ENCODE results near the gene DDX39B.

DDX39B gene

DNA sequence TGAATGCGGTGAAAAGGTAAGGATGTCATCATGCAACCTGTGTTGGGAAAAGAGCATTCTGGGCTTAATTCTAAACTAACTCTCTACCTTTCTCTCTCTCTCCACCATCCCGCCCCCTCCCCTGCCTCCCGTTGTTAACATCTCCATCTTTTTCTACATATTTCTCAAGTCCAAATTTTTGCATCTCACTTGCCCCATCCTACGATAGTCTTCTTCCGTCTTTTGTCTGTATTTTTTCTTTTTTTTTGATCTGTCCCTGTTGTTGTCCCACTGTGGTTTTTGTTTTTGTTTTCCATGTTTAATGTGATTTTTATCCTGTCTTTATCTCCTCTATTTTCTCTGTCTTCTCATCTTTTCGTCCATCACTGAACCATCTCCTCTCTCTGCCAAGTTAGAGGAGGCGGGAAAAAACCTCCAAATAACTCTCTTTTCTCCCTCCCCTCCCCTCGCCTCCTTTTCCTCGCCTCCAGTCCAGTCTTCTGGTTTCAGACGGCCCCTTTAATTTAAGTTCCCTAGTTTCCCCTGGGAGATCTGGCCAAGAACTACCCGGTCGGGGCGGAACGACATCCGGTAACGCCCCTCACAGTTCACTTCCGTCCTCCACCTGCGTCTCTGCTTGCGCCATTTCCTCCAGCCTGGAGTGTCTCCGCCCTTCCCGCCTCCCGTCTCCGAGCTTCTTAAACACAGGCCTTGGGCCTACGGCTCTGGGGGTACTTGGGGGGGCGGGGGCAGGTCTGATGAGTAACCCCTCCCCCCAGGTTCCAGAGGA, 5.3 kb upstream of the DDX39B start, which contains the start of gene NFKBIL1:
NFKBIL1 (plus strand) TSS at position 651 of the 769 bp plus-strand sequence; CDS start at position 738, 87 bp downstream.
- DNase-seq, result peak; percentile 94

DNA sequence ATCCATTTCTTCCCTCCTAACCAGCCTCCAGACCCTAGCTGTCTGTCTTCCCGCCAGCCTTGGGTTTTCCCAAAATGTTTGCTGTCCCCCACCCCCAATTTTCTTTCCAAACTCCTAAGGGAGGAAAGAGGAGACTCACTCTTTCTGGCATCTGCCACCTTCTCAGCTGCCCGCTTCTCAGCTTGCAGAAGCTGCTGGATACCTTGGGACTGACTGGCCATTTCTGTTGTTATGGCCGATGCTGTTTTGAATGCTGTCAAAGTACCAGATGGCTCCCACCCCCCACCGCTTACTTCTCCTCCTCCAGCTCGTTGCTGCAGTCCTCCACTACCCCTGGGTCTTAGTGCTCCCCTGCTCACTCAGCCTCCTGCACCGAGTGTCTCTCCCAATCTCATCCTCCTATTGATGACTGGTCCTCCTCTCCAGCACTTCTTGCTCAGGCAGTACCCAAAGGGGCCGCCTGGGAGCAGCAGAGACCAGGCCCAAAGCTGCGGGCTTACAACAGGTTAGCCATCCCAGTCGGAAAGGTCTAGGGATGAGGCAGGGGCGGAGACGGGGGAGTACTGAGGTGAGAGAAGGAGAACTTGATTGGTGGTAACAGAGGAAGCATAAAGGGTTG, 4.6 kb upstream of the DDX39B start, which contains the start of gene ATP6V1G2:
ATP6V1G2 (minus strand) TSS at position 270 of the 619 bp plus-strand sequence; CDS start at position 221, 49 bp downstream.
- DNase-seq, result peak; percentile 89

DNA sequence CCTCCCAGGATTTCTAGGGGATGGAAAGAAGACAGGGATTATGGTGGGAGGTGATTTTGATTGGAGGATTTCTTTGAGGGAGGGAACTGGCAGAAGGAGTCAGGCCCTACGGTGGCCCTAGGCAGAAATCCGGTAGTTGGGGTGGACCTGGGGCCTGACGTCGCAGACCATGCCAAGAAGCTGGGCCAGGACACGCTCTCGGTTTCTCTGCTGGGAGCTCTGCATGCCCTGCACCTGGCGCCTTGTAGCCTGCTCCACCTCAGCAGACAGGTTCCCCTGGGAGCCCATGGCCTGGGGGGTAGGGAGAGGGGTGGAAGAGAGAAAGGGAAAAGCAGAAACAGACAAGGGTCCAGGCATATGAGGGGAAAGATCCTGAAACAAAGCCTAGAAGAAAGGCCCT, 3.5 kb upstream of the DDX39B start:
- no peak for DNase-seq

DNA sequence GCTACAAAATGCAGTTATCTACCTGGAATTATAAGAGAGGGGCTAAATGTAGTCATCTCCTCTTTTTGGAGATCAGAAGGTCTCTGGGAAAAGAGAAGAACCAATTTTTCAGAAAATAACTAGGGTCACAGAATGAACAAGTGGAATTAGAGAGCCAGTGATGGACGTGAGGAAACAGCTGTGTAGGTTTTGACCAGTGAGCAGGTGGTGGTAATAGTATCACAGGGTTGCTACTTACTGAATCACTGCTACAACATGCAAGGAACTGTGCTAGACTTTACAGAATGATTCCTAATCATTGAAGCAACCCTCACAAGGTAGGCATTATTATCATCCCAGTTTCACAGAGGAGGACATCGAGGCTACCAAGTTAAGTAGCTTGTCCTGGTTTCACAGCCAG, 2.9 kb upstream of the DDX39B start:
- no peak for DNase-seq

GRCh38 chr6:31543639-31544038, 1.8 kb upstream of the DDX39B start:
- no peak for DNase-seq

GRCh38 chr6:31541059-31541657, 645 bp downstream of the DDX39B start:
- peak; percentile 87 for DNase-seq

- DNase-seq, result no peak
Observed at GRCh38 chr6:31540640-31541039, 1.2 kb downstream of the DDX39B start.

DNA sequence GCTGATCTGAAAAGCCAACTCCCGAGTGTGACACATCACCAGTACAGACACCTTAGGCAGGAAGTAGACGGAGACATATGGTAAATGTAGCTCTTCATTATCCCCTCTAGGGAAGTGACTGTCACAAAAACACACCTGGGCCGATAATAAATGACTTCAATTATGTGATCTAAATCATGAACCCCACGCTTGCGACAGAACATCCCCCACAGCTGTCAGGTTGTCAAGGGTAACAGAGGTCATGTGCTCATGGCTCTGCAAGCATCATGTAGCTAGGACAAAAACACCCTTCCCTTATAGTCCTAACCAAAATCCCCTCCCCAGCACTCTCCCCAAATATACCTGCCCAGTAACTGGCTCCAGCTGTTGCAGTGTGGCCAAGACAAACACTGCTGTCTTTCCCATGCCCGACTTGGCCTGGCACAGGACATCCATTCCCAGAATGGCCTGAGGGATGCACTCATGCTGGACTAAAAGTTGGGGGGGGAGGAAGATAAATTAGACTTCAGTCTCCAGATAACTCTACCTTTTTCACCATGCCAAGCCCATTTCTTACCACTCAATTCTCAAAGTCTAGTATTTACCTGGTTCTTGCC, 2.9 kb downstream of the DDX39B start:
- DNase-seq, result peak; percentile 56

- DNase-seq, result no peak
Observed at GRCh38 chr6:31535538-31536324, 6.1 kb downstream of the DDX39B start.

- no peak for DNase-seq
Observed at GRCh38 chr6:31534521-31535040, 7.2 kb downstream of the DDX39B start.

- DNase-seq, result no peak
Observed at GRCh38 chr6:31534011-31534410, 7.8 kb downstream of the DDX39B start.

DNA sequence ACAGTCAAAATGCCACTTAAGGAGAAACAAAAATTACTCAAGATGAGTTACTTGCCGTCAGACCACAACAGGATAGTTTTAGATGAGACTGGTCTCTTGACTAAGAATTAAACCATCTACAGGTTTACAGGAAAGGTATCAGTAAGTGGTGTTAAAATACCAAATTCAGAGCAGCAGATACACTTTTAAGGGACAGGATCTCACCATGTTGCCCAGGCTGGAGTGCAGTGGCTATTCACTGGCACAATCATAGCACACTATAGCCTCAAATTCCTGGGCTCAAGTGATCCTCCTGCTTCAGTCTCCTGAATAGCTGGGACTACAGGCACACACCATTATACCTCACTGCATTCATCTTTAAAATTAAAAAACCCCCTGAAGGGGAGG, 8.4 kb downstream of the DDX39B start:
- no peak for DNase-seq

- no peak for DNase-seq
Observed at GRCh38 chr6:31532644-31533454, 9.0 kb downstream of the DDX39B start.

GRCh38 chr6:31531771-31532643, 9.8 kb downstream of the DDX39B start:
- DNase-seq, result no peak

DNA sequence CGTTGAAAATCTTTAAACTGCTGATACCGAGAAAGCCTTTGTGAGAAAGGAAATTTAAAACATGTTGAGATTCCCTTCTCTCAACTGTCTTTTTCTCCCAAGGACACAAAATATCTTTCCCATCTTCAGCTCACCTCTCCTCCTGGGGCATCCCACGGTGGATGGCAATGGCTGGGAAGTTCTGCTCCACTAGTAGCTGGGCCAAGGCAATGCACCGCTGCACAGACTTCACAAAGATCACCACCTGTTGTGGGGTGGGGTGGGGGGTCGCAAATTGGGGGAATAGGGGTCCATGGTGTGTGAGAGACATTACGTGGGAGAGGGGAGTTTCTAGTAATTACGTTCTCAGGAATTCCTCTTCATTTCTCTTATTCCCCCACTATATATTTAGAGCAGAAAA, 10.6 kb downstream of the DDX39B start:
- DNase-seq, result no peak

GRCh38 chr6:31530659-31531058, 11.1 kb downstream of the DDX39B start:
- DNase-seq, result no peak

GRCh38 chr6:31529329-31530150, 12.3 kb downstream of the DDX39B start:
- DNase-seq, result no peak

DNA sequence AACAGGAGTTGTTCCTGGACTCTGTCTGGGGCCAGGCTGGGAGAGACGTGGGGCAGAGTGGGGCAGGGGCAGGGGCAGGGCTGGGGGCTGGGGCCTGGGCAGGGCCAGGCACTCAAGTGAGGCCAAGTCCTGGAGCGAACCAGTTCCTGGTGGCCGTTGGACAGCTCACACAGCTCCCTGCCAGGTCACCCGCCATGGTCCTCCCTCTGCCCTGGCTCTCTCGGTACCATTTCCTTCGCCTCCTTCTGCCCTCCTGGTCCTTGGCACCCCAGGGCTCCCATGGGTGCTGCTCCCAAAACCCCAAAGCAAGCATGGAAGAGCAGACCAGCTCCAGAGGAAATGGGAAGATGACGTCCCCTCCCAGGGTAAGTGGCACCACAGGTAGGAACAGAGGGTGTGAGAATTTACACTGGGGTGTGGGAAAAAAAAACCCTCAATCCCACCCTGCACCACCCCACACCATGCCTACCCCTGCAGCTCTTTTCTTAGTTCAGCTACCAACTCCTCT, 12.9 kb downstream of the DDX39B start, which contains the start of gene MCCD1:
MCCD1 (plus strand) TSS at position 142 of the 508 bp plus-strand sequence; CDS start at position 195, 53 bp downstream.
- DNase-seq, result no peak

- no peak for DNase-seq
Observed at GRCh38 chr6:31528307-31528777, 13.5 kb downstream of the DDX39B start.

Measured in CD4-positive, alpha-beta T cell treated with Interleukin-17A for 1 hour (primary cell).